HAP-1 (cell line): Measurements from ENCODE around the gene NID2.

ENCODE experiments used
- DNase-seq, 2 experiments: peaks; one replicate each; pipeline ENCODE4 v3.0.0-alpha.2; 2016 to 2020; ENCODE audit warnings: low spot score in 2 of 2
- H3K27me3 ChIP-seq: fragments of 250-450 bp; sonication (Bioruptor Pico); 2 replicates; pipeline ENCODE4 v1.5.1; 2020; ENCODE audit warnings: low read depth, mild to moderate bottlenecking, moderate library complexity
- H3K36me3 ChIP-seq: fragments of 250-450 bp; sonication (Bioruptor Pico); replicated peaks from 2 replicates; pipeline ENCODE4 v1.5.1; 2020; ENCODE audit warnings: mild to moderate bottlenecking
- H3K4me1 ChIP-seq: fragments of 250-450 bp; sonication (Bioruptor Pico); 2 replicates; pipeline ENCODE4 v1.5.1; 2020; ENCODE audit warnings: mild to moderate bottlenecking
- H3K4me3 ChIP-seq: fragments of 250-450 bp; sonication (Bioruptor Pico); 2 replicates; pipeline ENCODE4 v1.5.1; 2020; ENCODE audit warnings: mild to moderate bottlenecking, moderate library complexity
- H3K9me3 ChIP-seq: fragments of 250-450 bp; sonication (Bioruptor Pico); 2 replicates; pipeline ENCODE4 v1.5.1; 2020; ENCODE audit warnings: mild to moderate bottlenecking, moderate library complexity
- in situ Hi-C: fragments of 300-500 bp; cut with MboI; formaldehyde crosslinking; loops from 3 replicates; pipeline ENCODE4 v1.14.3; 2020; ENCODE audit warnings: low sequenced_read_pairs, inconsistent platforms, mixed read lengths

The NID2 gene

DNA sequence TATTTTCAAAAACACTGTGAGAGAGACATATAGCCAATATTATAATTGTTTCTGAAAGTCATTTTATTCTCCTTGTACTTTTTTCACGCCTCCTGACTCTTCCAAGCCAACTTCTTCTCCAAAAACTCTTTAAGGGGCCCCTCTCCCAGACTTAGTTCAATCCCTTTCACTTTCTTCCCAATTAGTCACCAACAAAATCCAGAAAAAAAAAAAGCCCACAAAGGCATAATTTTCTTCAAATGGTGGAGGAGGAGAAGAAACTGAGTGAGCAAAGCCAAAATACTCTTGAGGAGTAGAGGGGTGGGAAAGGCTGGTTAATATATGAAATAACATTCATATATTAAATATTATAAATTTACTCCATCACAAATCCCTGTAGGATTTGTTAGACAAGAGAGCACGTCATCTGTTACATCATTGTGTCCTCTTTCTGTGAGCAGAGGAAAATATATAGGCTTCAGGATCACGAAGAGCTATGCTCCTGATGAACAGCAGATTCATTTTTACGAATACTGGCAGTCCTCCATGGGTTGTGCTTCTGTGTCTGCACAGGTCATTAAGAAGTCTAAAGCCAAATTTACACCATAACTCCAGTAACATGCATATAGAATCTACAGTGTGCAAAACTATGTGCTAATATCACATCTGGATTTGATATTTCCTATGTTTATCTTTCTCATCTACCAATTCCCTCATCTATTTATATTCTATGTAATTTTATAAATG, 25.9 kb upstream of the NID2 start:
- in situ Hi-C loops: no loop called here
- DNase-seq: no peak
- Histone ChIP-seq H3K27me3 (no peaks in the 10 kb centered on the region), H3K9me3 (no peaks in the 10 kb centered on the region), H3K4me3 (no peak overlapping the region), H3K36me3 (no peaks in the 10 kb centered on the region), H3K4me1 (no peaks in the 10 kb centered on the region)

- no peak for DNase-seq
- in situ Hi-C loops: no loop called here
- Histone ChIP-seq H3K4me3 (no peak overlapping the region), H3K36me3 (no peaks in the 10 kb centered on the region), H3K4me1 (no peaks in the 10 kb centered on the region), H3K9me3 (no peaks in the 10 kb centered on the region), H3K27me3 (no peaks in the 10 kb centered on the region)
Observed at GRCh38 chr14:52091928-52092327, 23.1 kb upstream of the NID2 start.

DNA sequence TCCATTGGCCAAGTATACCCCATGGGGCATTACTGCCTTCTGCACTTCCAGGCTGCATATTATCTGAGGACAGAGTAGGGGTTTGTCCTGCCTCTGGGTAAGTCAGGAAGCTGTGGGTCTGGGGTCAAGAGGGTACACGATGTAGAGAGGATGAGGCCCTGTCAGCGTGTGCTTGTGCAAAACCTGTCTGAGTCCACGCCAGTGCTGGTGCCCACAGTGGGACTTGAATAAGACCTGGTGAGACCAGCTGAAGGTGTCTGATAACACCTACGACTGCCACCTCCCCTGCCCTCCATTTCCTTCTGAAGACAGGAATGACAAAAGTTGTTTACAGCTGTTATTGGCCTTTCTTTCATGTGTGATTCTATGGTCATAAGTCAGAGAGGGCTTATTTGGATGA, 22.1 kb upstream of the NID2 start:
- in situ Hi-C loops: no loop called here
- H3K4me1 ChIP-seq: no peaks in the 10 kb centered on the region
- no peaks in the 10 kb centered on the region for H3K27me3 ChIP-seq

GRCh38 chr14:52089218-52089617, 20.4 kb upstream of the NID2 start:
- Histone ChIP-seq H3K27me3 (no peaks in the 10 kb centered on the region), H3K4me1 (no peaks in the 10 kb centered on the region), H3K9me3 (peaks cover 4% of the 10 kb centered on the region; the same call in 1 of the 2 replicates), H3K4me3 (no peak overlapping the region), H3K36me3 (no peaks in the 10 kb centered on the region)
- DNase-seq: no peak
- in situ Hi-C loops: no loop called here

More for the DNA sequence above, 22.1 kb upstream of the NID2 start:
- DNase-seq: no peak
- Histone ChIP-seq H3K9me3 (no peaks in the 10 kb centered on the region), H3K4me3 (no peak overlapping the region), H3K36me3 (no peaks in the 10 kb centered on the region)

DNA sequence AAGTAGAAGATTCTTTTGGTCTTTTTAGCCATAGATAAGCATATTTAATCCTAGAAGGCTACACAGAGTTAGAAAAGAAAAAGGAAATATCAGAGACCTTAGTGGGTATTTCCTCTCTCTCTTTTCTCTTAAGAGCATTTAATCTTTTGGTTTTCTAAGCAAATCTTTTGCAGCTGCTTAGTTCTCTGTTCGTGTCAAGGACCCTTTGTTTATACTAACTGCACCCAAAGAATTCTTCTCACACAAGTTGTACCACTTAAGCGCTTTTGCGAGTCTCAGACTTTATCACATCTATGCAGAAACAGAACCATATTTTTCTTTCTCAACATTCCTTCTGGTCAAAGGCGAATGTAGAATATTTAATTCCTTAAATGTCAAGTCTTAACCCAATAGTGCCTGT, 17.9 kb upstream of the NID2 start:
- Histone ChIP-seq H3K27me3 (no peaks in the 10 kb centered on the region), H3K9me3 (peaks cover 4% of the 10 kb centered on the region; the same call in 1 of the 2 replicates), H3K36me3 (no peaks in the 10 kb centered on the region), H3K4me1 (no peaks in the 10 kb centered on the region), H3K4me3 (no peak overlapping the region)
- DNase-seq: no peak
- in situ Hi-C loops: no loop called here

DNA sequence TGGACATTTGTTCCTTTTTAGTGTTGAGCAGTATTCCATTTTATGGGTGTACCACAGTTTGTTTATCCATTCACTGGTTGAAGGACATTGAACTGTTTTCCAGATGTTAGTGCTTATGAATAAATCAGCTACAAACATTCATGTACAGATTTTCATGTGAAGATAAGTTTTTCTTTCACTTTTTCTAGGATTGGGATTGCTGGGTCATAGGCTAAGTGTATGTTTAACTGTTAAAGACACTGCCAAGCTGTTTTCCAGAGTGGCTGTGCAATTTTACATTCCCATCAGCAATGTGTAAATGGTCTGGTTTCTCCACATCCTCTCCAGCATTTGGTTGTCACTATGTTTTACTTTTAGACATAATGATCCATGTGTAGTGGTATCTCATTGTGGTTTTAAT, 14.0 kb upstream of the NID2 start:
- in situ Hi-C loops: no loop called here
- Histone ChIP-seq H3K9me3 (peaks cover 4% of the 10 kb centered on the region; the same call in 1 of the 2 replicates), H3K36me3 (no peaks in the 10 kb centered on the region), H3K27me3 (no peaks in the 10 kb centered on the region), H3K4me1 (no peaks in the 10 kb centered on the region), H3K4me3 (no peak overlapping the region)
- no peak for DNase-seq

DNA sequence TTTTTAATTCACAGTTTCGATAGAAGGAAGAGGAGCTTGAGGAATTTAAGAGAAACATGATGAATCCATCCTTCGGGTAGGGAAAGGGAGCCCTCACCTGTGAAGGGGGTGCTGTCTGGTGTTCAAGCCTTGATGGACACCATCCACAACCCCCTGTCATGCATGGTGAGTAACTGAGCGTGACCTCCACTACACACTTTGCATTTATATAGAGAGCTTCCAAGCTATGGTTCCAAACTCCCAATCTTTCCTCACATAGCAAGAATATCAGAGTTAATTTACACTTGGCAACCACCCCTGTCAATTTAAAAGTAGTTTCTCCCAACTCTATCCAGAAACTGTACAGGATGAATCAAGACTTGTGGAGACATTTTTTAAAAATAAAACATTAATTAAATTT, 13.1 kb upstream of the NID2 start:
- Histone ChIP-seq H3K36me3 (no peaks in the 10 kb centered on the region), H3K27me3 (no peaks in the 10 kb centered on the region), H3K4me1 (no peaks in the 10 kb centered on the region), H3K9me3 (peaks cover 4% of the 10 kb centered on the region; the same call in 1 of the 2 replicates), H3K4me3 (no peak overlapping the region)
- DNase-seq: no peak
- in situ Hi-C loops: no loop called here

- H3K27me3 ChIP-seq: no peaks in the 10 kb centered on the region
- DNase-seq: no peak
- no peaks in the 10 kb centered on the region for H3K4me1 ChIP-seq
- in situ Hi-C loops: no loop called here
- no peak overlapping the region for H3K4me3 ChIP-seq
- no peaks in the 10 kb centered on the region for H3K36me3 ChIP-seq
- H3K9me3 ChIP-seq: peaks cover 4% of the 10 kb centered on the region; the same call in 1 of the 2 replicates
Observed at GRCh38 chr14:52080808-52081755, 12.2 kb upstream of the NID2 start.

GRCh38 chr14:52080158-52080800, 11.4 kb upstream of the NID2 start:
- H3K9me3 ChIP-seq: peaks cover 4% of the 10 kb centered on the region; the same call in 1 of the 2 replicates
- H3K27me3 ChIP-seq: peaks cover 2% of the 10 kb centered on the region; the same call in 1 of the 2 replicates
- in situ Hi-C loops: no loop called here
- no peak overlapping the region for H3K4me3 ChIP-seq
- no peaks in the 10 kb centered on the region for H3K4me1 ChIP-seq
- H3K36me3 ChIP-seq: no peaks in the 10 kb centered on the region
- DNase-seq: no peak

DNA sequence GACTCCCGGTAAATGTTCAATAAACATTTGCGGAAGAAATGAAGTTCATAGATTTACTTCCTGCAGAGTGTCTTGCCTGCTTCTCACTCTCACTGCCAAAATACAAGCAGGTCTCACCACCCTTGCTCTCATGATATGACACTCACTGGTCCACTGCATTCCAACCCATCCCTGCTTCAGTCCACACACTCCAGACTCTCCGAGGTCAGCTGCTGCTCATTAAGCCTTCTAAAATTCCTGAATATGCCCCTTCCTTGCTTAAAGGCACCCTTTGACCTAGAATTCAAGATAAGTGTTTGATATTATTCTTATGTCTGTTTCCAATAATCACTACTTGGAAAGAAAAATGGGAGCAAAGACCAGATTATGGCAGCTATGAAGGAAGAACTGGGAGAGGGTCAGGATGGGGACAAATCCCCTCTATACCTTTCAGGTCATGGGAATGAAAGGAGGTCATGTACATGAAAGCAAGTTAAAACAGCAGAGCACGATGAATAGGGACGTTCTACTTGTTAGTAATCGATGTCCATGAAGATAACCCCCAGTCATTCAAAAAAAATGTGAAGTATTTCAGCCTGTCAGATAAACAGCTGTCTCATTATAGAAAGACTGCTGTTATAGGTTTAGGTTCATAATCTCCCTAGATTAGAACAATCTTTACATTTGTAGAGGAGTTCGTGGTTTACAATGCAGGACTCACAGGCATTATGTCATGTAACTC, 10.5 kb upstream of the NID2 start:
- H3K36me3 ChIP-seq: no peaks in the 10 kb centered on the region
- H3K4me1 ChIP-seq: no peaks in the 10 kb centered on the region

DNA sequence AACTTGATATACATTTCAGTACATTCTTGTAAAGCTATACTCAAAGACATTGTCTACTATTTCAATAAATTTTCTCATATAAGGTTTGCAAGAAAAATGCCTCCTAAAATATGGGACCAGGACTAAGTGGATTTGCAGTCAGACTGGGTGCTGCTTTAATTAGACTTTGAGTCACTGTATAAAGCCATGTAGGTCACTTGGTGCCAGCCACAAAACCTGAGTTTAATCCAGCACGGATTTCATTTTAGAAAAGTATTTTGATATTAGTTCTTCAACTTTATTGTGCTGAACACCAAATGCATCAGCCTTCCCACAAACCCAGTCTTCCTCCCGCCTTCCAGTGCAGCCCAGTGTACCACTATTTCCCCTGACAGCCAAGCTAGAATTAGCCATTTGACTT, 9.9 kb upstream of the NID2 start:
- Histone ChIP-seq H3K27me3 (peaks cover 2% of the 10 kb centered on the region; the same call in 1 of the 2 replicates), H3K9me3 (no peaks in the 10 kb centered on the region), H3K4me1 (no peaks in the 10 kb centered on the region), H3K36me3 (no peaks in the 10 kb centered on the region), H3K4me3 (no peak overlapping the region)
- in situ Hi-C loops: no loop called here
- no peak for DNase-seq

More for the DNA sequence above, 10.5 kb upstream of the NID2 start:
- Histone ChIP-seq H3K4me3 (no peak overlapping the region), H3K27me3 (peaks cover 2% of the 10 kb centered on the region; the same call in 1 of the 2 replicates), H3K9me3 (no peaks in the 10 kb centered on the region)
- in situ Hi-C loops: no loop called here
- no peak for DNase-seq

DNA sequence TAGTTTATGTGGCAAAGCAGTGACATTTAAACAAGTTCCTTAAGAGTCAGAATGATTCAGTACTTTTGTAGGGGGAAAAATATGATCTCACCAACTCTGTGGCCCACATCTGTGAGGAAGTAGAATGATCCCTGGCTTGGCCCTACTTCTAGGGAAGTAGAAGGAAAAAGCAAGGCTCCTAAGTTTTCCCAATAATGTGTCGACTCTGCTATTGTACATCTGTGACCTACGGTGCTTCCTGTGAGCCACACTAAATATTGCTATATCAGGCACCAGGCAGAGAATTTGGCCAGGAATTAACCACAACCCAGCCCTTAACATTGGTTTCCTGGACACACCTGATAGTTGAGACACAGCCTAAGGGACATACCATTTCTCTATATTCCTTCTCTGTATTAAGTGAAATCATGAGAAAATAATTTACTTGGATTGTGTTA, 9.3 kb upstream of the NID2 start:
- H3K9me3 ChIP-seq: no peaks in the 10 kb centered on the region
- H3K36me3 ChIP-seq: no peaks in the 10 kb centered on the region
- DNase-seq: no peak
- H3K4me1 ChIP-seq: no peaks in the 10 kb centered on the region
- peaks cover 2% of the 10 kb centered on the region; the same call in 1 of the 2 replicates for H3K27me3 ChIP-seq
- no peak overlapping the region for H3K4me3 ChIP-seq
- in situ Hi-C loops: no loop called here
